K562 (cell line): ENCODE measurements around the gene DPYSL4. TPM values are rescaled to one million over a fixed set of nuclear protein-coding genes. Genes with fewer than 3 reads are reported as not detected.

Experiments used
- ADNP ChIP-seq: fragments of 200-800 bp; sonication (Bioruptor generic); IDR thresholded peaks from 2 replicates; pipeline ENCODE4 v1.6.1; 2016; ENCODE audit warnings: missing genetic modification characterization, missing compliant biosample characterization
- ARNT ChIP-seq, 2 experiments: fragments of 450-650 bp; IDR thresholded peaks; 2 replicates each; pipeline ENCODE4 v1.6.1; 2016; ENCODE audit warnings: mild to moderate bottlenecking in 1 of 2
- ATF3 ChIP-seq, 2 experiments: fragments of 450-650 bp in 1 of 2; sonication (generic) in 1 of 2; formaldehyde crosslinking in 1 of 2; IDR thresholded peaks in 1 of 2; conservative IDR thresholded peaks in 1 of 2; 2 replicates each; pipeline versions ENCODE4 v1.6.1 to v1.8.1; 2016 to 2023; ENCODE audit warnings: mild to moderate bottlenecking in 2 of 2, moderate library complexity in 2 of 2, inconsistent platforms in 1 of 2, missing genetic modification reagents in 1 of 2
- BRD9 ChIP-seq: fragments of 450-650 bp; IDR thresholded peaks from 2 replicates; pipeline ENCODE4 v1.6.1; 2018; ENCODE audit warnings: low read depth; ENCODE audit not compliant: partially characterized antibody
- CHD4 ChIP-seq: fragments of 200-600 bp; sonication (generic); IDR thresholded peaks from 3 replicates; pipeline ENCODE4 v1.6.1; 2012; ENCODE audit warnings: low read depth, mild to moderate bottlenecking, mixed read lengths, low read length, inconsistent platforms; ENCODE audit not compliant: insufficient read depth, insufficient replicate concordance, poor library complexity, severe bottlenecking
- ETV1 ChIP-seq: fragments of 450-650 bp; conservative IDR thresholded peaks from 2 replicates; pipeline ENCODE4 v1.6.1; 2016; ENCODE audit warnings: missing genetic modification characterization, control low read depth, low read depth, missing compliant biosample characterization
- HMGN3 ChIP-seq: IDR thresholded peaks from 2 replicates; pipeline ENCODE4 v1.6.1; 2011; ENCODE audit warnings: borderline replicate concordance, low read depth, mild to moderate bottlenecking, mixed read lengths, low read length; ENCODE audit not compliant: insufficient read length; ENCODE audit errors: extremely low read depth
- HNRNPUL1 ChIP-seq: fragments of 200-400 bp; formaldehyde crosslinking; IDR thresholded peaks from 2 replicates; pipeline ENCODE4 v1.6.1; 2017; ENCODE audit warnings: low read length
- LCOR ChIP-seq: sonication (generic); formaldehyde crosslinking; IDR thresholded peaks from 2 replicates; pipeline ENCODE4 v1.8.0; 2022; ENCODE audit warnings: mild to moderate bottlenecking, missing genetic modification reagents
- MYC ChIP-seq, 2 experiments: fragments of 250-450 bp in 1 of 2; sonication (Bioruptor Pico) in 1 of 2; IDR thresholded peaks; 2 replicates each; pipeline versions ENCODE4 v1.5.1 to v1.6.1; 2012 to 2021; ENCODE audit warnings: low read depth in 2 of 2, borderline replicate concordance in 1 of 2, improper control_type of control experiment in 1 of 2, low read length in 1 of 2, mild to moderate bottlenecking in 1 of 2, moderate library complexity in 1 of 2
- NONO ChIP-seq, 2 experiments: fragments of 200-400 bp in 1 of 2; fragments of 450-650 bp in 1 of 2; formaldehyde crosslinking in 1 of 2; IDR thresholded peaks; 2 replicates each; pipeline ENCODE4 v1.6.1; 2017; ENCODE audit warnings: low read depth in 2 of 2, mild to moderate bottlenecking in 2 of 2, moderate library complexity in 2 of 2, low read length in 1 of 2
- NRF1 ChIP-seq, 2 experiments: fragments of 450-650 bp; IDR thresholded peaks in 1 of 2; conservative IDR thresholded peaks in 1 of 2; 2 replicates each; pipeline ENCODE4 v1.6.1; 2014; ENCODE audit warnings: mild to moderate bottlenecking in 2 of 2
- PCBP1 ChIP-seq: fragments of 200-400 bp; formaldehyde crosslinking; IDR thresholded peaks from 2 replicates; pipeline ENCODE4 v1.6.1; 2018; ENCODE audit warnings: mild to moderate bottlenecking, low read depth, low read length; ENCODE audit not compliant: poor library complexity, severe bottlenecking
- RUNX1 ChIP-seq: sonication (generic); IDR thresholded peaks from 2 replicates; pipeline ENCODE4 v1.6.1; 2016; ENCODE audit warnings: antibody characterized with exemption, low read depth
- SRSF7 ChIP-seq: fragments of 200-400 bp; formaldehyde crosslinking; optimal IDR thresholded peaks from 2 replicates; pipeline ENCODE3; 2017; ENCODE audit warnings: mild to moderate bottlenecking, low read depth, low read length
- WHSC1 ChIP-seq: IDR thresholded peaks from one replicate; pipeline ENCODE4 v1.6.1; 2012; ENCODE audit warnings: low read length, control low read depth, inconsistent platforms
- YY1 ChIP-seq, 3 experiments: IDR thresholded peaks; 2 replicates each; pipeline ENCODE4 v1.6.1; 2011; ENCODE audit warnings: low read length in 2 of 3, mild to moderate bottlenecking in 2 of 3, moderate library complexity in 2 of 3, borderline replicate concordance in 1 of 3, control low read depth in 1 of 3, low read depth in 1 of 3; ENCODE audit not compliant: insufficient read depth in 3 of 3, insufficient replicate concordance in 2 of 3, control insufficient read depth in 1 of 3, insufficient read length in 1 of 3; ENCODE audit errors: extremely low read depth in 1 of 3
- ZNF184 ChIP-seq: sonication (generic); formaldehyde crosslinking; IDR thresholded peaks from 2 replicates; pipeline ENCODE4 v1.5.0; 2020; ENCODE audit warnings: missing genetic modification reagents
- ZNF79 ChIP-seq: fragments of 250-450 bp; sonication (Bioruptor Pico); IDR thresholded peaks from 2 replicates; pipeline ENCODE4 v1.4.0; 2020; ENCODE audit warnings: low read depth, mild to moderate bottlenecking, moderate library complexity
- ZSCAN29 ChIP-seq: fragments of 450-650 bp; IDR thresholded peaks from 2 replicates; pipeline ENCODE4 v1.6.1; 2017
- polyA plus RNA-seq, 8 experiments: library from polyadenylated mRNA; depleted of rRNA in 4 of 8; stranded (reverse) in 5 of 8; unstranded in 3 of 8; fragments of >200 nt; fragmentation: Nextera tagmentation in 2 of 8; fragmentation: Illumina TruSeq in 1 of 8; extraction: Ambion mirVana in 2 of 8; extraction: Trizol in 1 of 8; gene quantifications; 2 replicates each; pipeline versions ENCODE4 v1.2.1 to v1.2.3, GENCODE V29; 2011 to 2014; ENCODE audit warnings: inconsistent platforms in 1 of 8, missing spikeins in 1 of 8
- total RNA-seq, 7 experiments: library from RNA; depleted of rRNA in 6 of 7; stranded (reverse); fragments of >200 nt in 6 of 7; fragmentation: Illumina TruSeq in 2 of 7; extraction: Trizol in 2 of 7; gene quantifications; 2 replicates each; pipeline versions ENCODE4 v1.2.1 to v1.2.3, GENCODE V29; 2011 to 2021; ENCODE audit warnings: low replicate concordance in 1 of 7
- TF ChIP-seq, protein P1 (sequence below): fragments of 250-450 bp; sonication (Bioruptor Pico); IDR thresholded peaks from 2 replicates; pipeline ENCODE4 v1.4.0; 2020; ENCODE audit warnings: mild to moderate bottlenecking
- TF ChIP-seq, protein P2 (sequence below): fragments of 450-650 bp; IDR thresholded peaks from 2 replicates; pipeline ENCODE4 v1.6.1; 2016; ENCODE audit warnings: missing biosample characterization, missing genetic modification characterization
- TF ChIP-seq, protein P3 (sequence below): fragments of 250-450 bp; sonication (Bioruptor Pico); IDR thresholded peaks from 2 replicates; pipeline ENCODE4 v1.8.0; 2021; ENCODE audit warnings: moderate library complexity, mild to moderate bottlenecking, inconsistent platforms

The DPYSL4 gene
- total and polyA plus RNA-seq, 9 of the 15 experiments (the other 6 are each of a cell fraction or from before 2014, with no cell fraction given) = 0.03 TPM; not detected in 8

GRCh38 chr10:132223156-132223590 is 36.4 kb downstream of the DPYSL4 start (continued):
- TF ChIP-seq CHD4 = no peak
- no peak for TF ChIP-seq HNRNPUL1
- no peak for TF ChIP-seq RUNX1
- TF ChIP-seq ZNF79 (CRISPR knock-in tag) = no peak
- TF ChIP-seq ADNP (tag) = no peak
- no peak for TF ChIP-seq NRF1 (conservative IDR thresholded peaks at IDR 0.05 in 1 of 2, IDR thresholded peaks at IDR 0.05 in 1 of 2)
- peak; percentile 93 for TF ChIP-seq MYC (IDR thresholded peaks at IDR 0.05; ENCODE audit: low read depth, low read length)
- no peak for TF ChIP-seq MYC (CRISPR knock-in tag; IDR thresholded peaks at IDR 0.05; ENCODE audit: borderline replicate concordance, low read depth)
- TF ChIP-seq YY1 (IDR thresholded peaks at IDR 0.05; ENCODE audit: borderline replicate concordance in 1 of 3, control insufficient read depth in 1 of 3, extremely low read depth in 1 of 3, insufficient read depth in 3 of 3, insufficient read length in 1 of 3, insufficient replicate concordance in 2 of 3, low read depth in 1 of 3, low read length in 2 of 3) = peak in 1 of 3 experiments; percentile 9
- no peak for TF ChIP-seq NONO (IDR thresholded peaks at IDR 0.05; ENCODE audit: low read depth in 2 of 2, low read length in 1 of 2)
- no peak for TF ChIP-seq LCOR (CRISPR knock-in tag)
- no peak for TF ChIP-seq ARNT (IDR thresholded peaks at IDR 0.05)
- no peak for TF ChIP-seq PCBP1
- TF ChIP-seq ZNF184 (CRISPR knock-in tag) = no peak
- no peak for TF ChIP-seq BRD9
- TF ChIP-seq ATF3 (IDR thresholded peaks at IDR 0.05) = no peak
- TF ChIP-seq ATF3 (CRISPR knock-in tag; conservative IDR thresholded peaks at IDR 0.05) = no peak
- no peak for TF ChIP-seq WHSC1
- TF ChIP-seq ZSCAN29 = no peak
- no peak for TF ChIP-seq HMGN3
- TF ChIP-seq, protein P1, sequence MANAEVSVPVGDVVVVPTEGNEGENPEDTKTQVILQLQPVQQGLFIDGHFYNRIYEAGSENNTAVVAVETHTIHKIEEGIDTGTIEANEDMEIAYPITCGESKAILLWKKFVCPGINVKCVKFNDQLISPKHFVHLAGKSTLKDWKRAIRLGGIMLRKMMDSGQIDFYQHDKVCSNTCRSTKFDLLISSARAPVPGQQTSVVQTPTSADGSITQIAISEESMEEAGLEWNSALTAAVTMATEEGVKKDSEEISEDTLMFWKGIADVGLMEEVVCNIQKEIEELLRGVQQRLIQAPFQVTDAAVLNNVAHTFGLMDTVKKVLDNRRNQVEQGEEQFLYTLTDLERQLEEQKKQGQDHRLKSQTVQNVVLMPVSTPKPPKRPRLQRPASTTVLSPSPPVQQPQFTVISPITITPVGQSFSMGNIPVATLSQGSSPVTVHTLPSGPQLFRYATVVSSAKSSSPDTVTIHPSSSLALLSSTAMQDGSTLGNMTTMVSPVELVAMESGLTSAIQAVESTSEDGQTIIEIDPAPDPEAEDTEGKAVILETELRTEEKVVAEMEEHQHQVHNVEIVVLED = no peak
- TF ChIP-seq SRSF7 = no peak
- TF ChIP-seq, protein P2, sequence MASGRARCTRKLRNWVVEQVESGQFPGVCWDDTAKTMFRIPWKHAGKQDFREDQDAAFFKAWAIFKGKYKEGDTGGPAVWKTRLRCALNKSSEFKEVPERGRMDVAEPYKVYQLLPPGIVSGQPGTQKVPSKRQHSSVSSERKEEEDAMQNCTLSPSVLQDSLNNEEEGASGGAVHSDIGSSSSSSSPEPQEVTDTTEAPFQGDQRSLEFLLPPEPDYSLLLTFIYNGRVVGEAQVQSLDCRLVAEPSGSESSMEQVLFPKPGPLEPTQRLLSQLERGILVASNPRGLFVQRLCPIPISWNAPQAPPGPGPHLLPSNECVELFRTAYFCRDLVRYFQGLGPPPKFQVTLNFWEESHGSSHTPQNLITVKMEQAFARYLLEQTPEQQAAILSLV (tag) = no peak
- TF ChIP-seq, protein P3, sequence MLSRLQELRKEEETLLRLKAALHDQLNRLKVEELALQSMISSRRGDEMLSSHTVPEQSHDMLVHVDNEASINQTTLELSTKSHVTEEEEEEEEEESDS (CRISPR knock-in tag) = no peak
- TF ChIP-seq ETV1 = no peak
